A549 (cell line): Measurements from ENCODE around the gene NME5. TPM values are rescaled to one million over a fixed set of nuclear protein-coding genes. Genes with fewer than 3 reads are reported as not detected.

Experiments used
- ATAC-seq, 2 experiments: fragments of 200-7000 bp in 1 of 2; fragments of >200 bp in 1 of 2; cut with Nextera tagmentation in 1 of 2; cut with Tn5 transposase in 1 of 2; 3 replicates each; pipeline versions ENCODE4 v1.8.0 to v1.9.1; 2018 to 2020; ENCODE audit warnings: mild to moderate bottlenecking in 1 of 2, moderate library complexity in 1 of 2
- CTCF ChIA-PET: fragments of 300-600 bp; sonication (Branson Sonifier 250); formaldehyde crosslinking; extraction: SDS; loops from one replicate; lab custom pipeline; 2021; ENCODE audit warnings: antibody characterized with exemption, inconsistent platforms; lab: Yijun Ruan, JAX
- POLR2A ChIA-PET: fragments of 350-600 bp; formaldehyde crosslinking; extraction: SDS; loops from one replicate; lab custom pipeline; 2021; ENCODE audit warnings: antibody characterized with exemption, inconsistent platforms; lab: Yijun Ruan, JAX
- DNase-seq, 2 experiments: peaks; one replicate each; pipeline versions ENCODE4 v3.0.0 to v3.0.0-alpha.2; 2011 to 2016; ENCODE audit warnings: low read depth in 1 of 2, low spot score in 1 of 2
- FAIRE-seq: peaks from 2 replicates; lab custom pipeline; 2011; peaks lifted over from hg19 to GRCh38; lab: Jason Lieb, UNC
- H3K27ac ChIP-seq, 2 experiments: fragments of >200 bp; sonication (Bioruptor Twin); formaldehyde crosslinking; 3 replicates each; pipeline ENCODE4 v1.5.1; 2016 to 2017
- H3K4me1 ChIP-seq: fragments of >200 bp; sonication (Bioruptor Twin); formaldehyde crosslinking; 3 replicates; pipeline ENCODE4 v1.6.1; 2016
- H3K4me2 ChIP-seq: fragments of >200 bp; sonication (Bioruptor Twin); formaldehyde crosslinking; 3 replicates; pipeline ENCODE4 v1.6.1; 2016
- H3K4me3 ChIP-seq: fragments of >200 bp; sonication (Bioruptor Twin); formaldehyde crosslinking; 3 replicates; pipeline ENCODE4 v1.5.1; 2016
- H3K9me3 ChIP-seq: fragments of >200 bp; sonication (Bioruptor Twin); formaldehyde crosslinking; 3 replicates; pipeline ENCODE4 v1.6.1; 2016
- CBX8 ChIP-seq: fragments of 200-600 bp; sonication (generic); IDR thresholded peaks from 2 replicates; pipeline ENCODE4 v1.6.1; 2016
- CEBPB ChIP-seq, 2 experiments: fragments of >200 bp in 1 of 2; sonication (Bioruptor Twin) in 1 of 2; formaldehyde crosslinking in 1 of 2; IDR thresholded peaks; 2 replicates each; pipeline ENCODE4 v1.6.1; 2012 to 2016
- CTCF ChIP-seq: fragments of >200 bp; sonication (Bioruptor Twin); formaldehyde crosslinking; IDR thresholded peaks from 3 replicates; pipeline ENCODE4 v1.5.1; 2016
- EHF ChIP-seq: fragments of 250-450 bp; sonication (Bioruptor Pico); IDR thresholded peaks from 2 replicates; pipeline ENCODE4 v1.5.0; 2020; ENCODE audit warnings: mild to moderate bottlenecking
- EHMT2 ChIP-seq: fragments of 200-600 bp; sonication (generic); IDR thresholded peaks from 2 replicates; pipeline ENCODE4 v1.6.1; 2016; ENCODE audit warnings: antibody characterized with exemption, low read depth, mild to moderate bottlenecking, moderate library complexity
- ESRRA ChIP-seq: fragments of 150-350 bp; IDR thresholded peaks from 2 replicates; pipeline ENCODE4 v1.6.1; 2014; ENCODE audit warnings: mild to moderate bottlenecking, low read length, borderline replicate concordance
- FOSL2 ChIP-seq, 2 experiments: fragments of 450-650 bp in 1 of 2; fragments of >200 bp in 1 of 2; sonication (Bioruptor Twin) in 1 of 2; formaldehyde crosslinking; IDR thresholded peaks; 2 replicates each; pipeline versions ENCODE4 v1.5.0 to v1.6.1; 2016 to 2020; ENCODE audit warnings: mild to moderate bottlenecking in 1 of 2, moderate library complexity in 1 of 2
- HDAC2 ChIP-seq: fragments of 200-600 bp; sonication (generic); IDR thresholded peaks from 2 replicates; pipeline ENCODE4 v1.6.1; 2016
- HEYL ChIP-seq: fragments of 250-450 bp; sonication (Bioruptor Pico); IDR thresholded peaks from 2 replicates; pipeline ENCODE4 v1.8.0; 2021; ENCODE audit warnings: mild to moderate bottlenecking, moderate library complexity
- HMGXB4 ChIP-seq: fragments of 250-450 bp; sonication (Bioruptor Pico); IDR thresholded peaks from 2 replicates; pipeline ENCODE4 v1.5.0; 2021; ENCODE audit warnings: mild to moderate bottlenecking, moderate library complexity, borderline replicate concordance
- HOXB13 ChIP-seq: fragments of 250-450 bp; sonication (Bioruptor Pico); IDR thresholded peaks from 2 replicates; pipeline ENCODE4 v1.5.0; 2020; ENCODE audit warnings: low read depth, mild to moderate bottlenecking, moderate library complexity
- JUN ChIP-seq, 2 experiments: fragments of >200 bp; sonication (Bioruptor Twin); formaldehyde crosslinking; IDR thresholded peaks; 2 replicates in 1 of 2; 3 replicates in 1 of 2; pipeline ENCODE4 v1.6.1; 2016 to 2017
- KDM1A ChIP-seq: fragments of 200-600 bp; sonication (generic); IDR thresholded peaks from 2 replicates; pipeline ENCODE4 v1.6.1; 2016; ENCODE audit warnings: low read depth, mild to moderate bottlenecking
- MAFK ChIP-seq: fragments of 450-650 bp; IDR thresholded peaks from 2 replicates; pipeline ENCODE4 v1.6.1; 2014; ENCODE audit not compliant: partially characterized antibody
- MAX ChIP-seq: IDR thresholded peaks from 2 replicates; pipeline ENCODE4 v1.6.1; 2012
- NPAS2 ChIP-seq: fragments of 250-450 bp; sonication (Bioruptor Pico); IDR thresholded peaks from 2 replicates; pipeline ENCODE4 v1.8.0; 2022; ENCODE audit warnings: mild to moderate bottlenecking, moderate library complexity, borderline replicate concordance
- NR3C1 ChIP-seq: fragments of >200 bp; sonication (Bioruptor Twin); formaldehyde crosslinking; IDR thresholded peaks from 3 replicates; pipeline ENCODE4 v1.6.1; 2017
- POLR2A ChIP-seq: IDR thresholded peaks from 2 replicates; pipeline ENCODE4 v1.6.1; 2012; ENCODE audit warnings: mild to moderate bottlenecking, low read length
- POLR2AphosphoS2 ChIP-seq: conservative IDR thresholded peaks from 2 replicates; pipeline ENCODE4 v1.6.1; 2012; ENCODE audit warnings: low read length, improper control_type of control experiment, inconsistent platforms
- RAD21 ChIP-seq, 2 experiments: fragments of >200 bp in 1 of 2; sonication (Bioruptor Twin) in 1 of 2; formaldehyde crosslinking in 1 of 2; IDR thresholded peaks in 1 of 2; conservative IDR thresholded peaks in 1 of 2; 2 replicates in 1 of 2; 3 replicates in 1 of 2; pipeline ENCODE4 v1.6.1; 2012 to 2018; ENCODE audit warnings: inconsistent platforms in 1 of 2
- RARB ChIP-seq: fragments of 250-450 bp; sonication (Bioruptor Pico); IDR thresholded peaks from 2 replicates; pipeline ENCODE4 v1.8.0; 2021; ENCODE audit warnings: mild to moderate bottlenecking, moderate library complexity
- RFX5 ChIP-seq: fragments of 450-650 bp; IDR thresholded peaks from 2 replicates; pipeline ENCODE4 v1.7.1; 2014; ENCODE audit warnings: antibody characterized with exemption, mild to moderate bottlenecking, moderate library complexity
- RNF2 ChIP-seq: fragments of 200-600 bp; sonication (generic); IDR thresholded peaks from 2 replicates; pipeline ENCODE4 v1.6.1; 2016; ENCODE audit warnings: low read depth, mild to moderate bottlenecking, antibody characterized with exemption, moderate library complexity, borderline replicate concordance
- SMC3 ChIP-seq: fragments of >200 bp; sonication (Bioruptor Twin); formaldehyde crosslinking; IDR thresholded peaks from 3 replicates; pipeline ENCODE4 v1.6.1; 2018; ENCODE audit warnings: inconsistent platforms
- TFCP2L1 ChIP-seq: fragments of 250-450 bp; sonication (Bioruptor Pico); IDR thresholded peaks from 2 replicates; pipeline ENCODE4 v1.5.0; 2021; ENCODE audit warnings: mild to moderate bottlenecking
- ZC3H11A ChIP-seq: fragments of 450-650 bp; IDR thresholded peaks from 2 replicates; pipeline ENCODE4 v1.6.1; 2014; ENCODE audit warnings: antibody characterized with exemption, mild to moderate bottlenecking
- WGBS: methylation state at CpG from one replicate; pipeline ENCODE4 v1.1.6; 2017; ENCODE audit errors: missing lambda C conversion rate; 5-methylcytosine and 5-hydroxymethylcytosine counted together
- polyA plus RNA-seq, 4 experiments: library from polyadenylated mRNA; depleted of rRNA in 3 of 4; stranded (reverse); fragments of >200 nt; fragmentation: RNase III in 1 of 4; extraction: RNeasy Plus Mini Kit Qiagen cat#74134 plus additional on column Dnase treatment in 1 of 4; gene quantifications; 2 replicates in 3 of 4; 3 replicates in 1 of 4; pipeline ENCODE4 v1.2.3, GENCODE V29; 2011 to 2017
- TF ChIP-seq, protein P1 (sequence below): fragments of 250-450 bp; sonication (Bioruptor Pico); IDR thresholded peaks from 2 replicates; pipeline ENCODE4 v1.5.0; 2020; ENCODE audit warnings: low read depth, mild to moderate bottlenecking, moderate library complexity
- TF ChIP-seq, protein P2 (sequence below): fragments of >200 bp; sonication (Bioruptor Twin); formaldehyde crosslinking; IDR thresholded peaks from 2 replicates; pipeline ENCODE4 v1.6.1; 2016

The NME5 gene
- polyA plus RNA-seq, 2 of the 4 experiments (the other 2 are of a cell fraction), result not detected

- no peak for DNase-seq
- Histone ChIP-seq H3K4me2 (no peak overlapping the region), H3K27ac (no peak overlapping the region), H3K9me3 (no peaks in the 10 kb centered on the region), H3K4me3 (no peak overlapping the region), H3K4me1 (no peaks in the 10 kb centered on the region)
- ChIA-PET CTCF (no interaction called here), POLR2A (no interaction called here)
- TF ChIP-seq HMGXB4 (no peak), POLR2AphosphoS2 (no peak), MAX (no peak), RFX5 (no peak), HEYL (no peak), FOSL2 (IDR thresholded peaks at IDR 0.05) (no peak), FOSL2 (CRISPR knock-in tag; IDR thresholded peaks at IDR 0.05) (no peak), HDAC2 (no peak), CEBPB (IDR thresholded peaks at IDR 0.05) (no peak), ESRRA (no peak), KDM1A (no peak), EHF (CRISPR knock-in tag) (no peak), RAD21 (conservative IDR thresholded peaks at IDR 0.05 in 1 of 2, IDR thresholded peaks at IDR 0.05 in 1 of 2) (no peak), POLR2A (no peak), ZC3H11A (no peak)
- 87% methylated on average over 4 of the region's 4 CpGs for WGBS
- ATAC-seq, result no peak
- FAIRE-seq, result no peak
Measured at GRCh38 chr5:138160706-138161105, 21.5 kb upstream of the NME5 start.

GRCh38 chr5:138159666-138160065 is 20.4 kb upstream of the NME5 start:
- no peaks in the 10 kb centered on the region for H3K9me3 ChIP-seq
- ChIA-PET CTCF (interaction anchor here (1.1 to 1.3 kb wide), 2 partner anchors 12 to 82 kb away, joined by 3 to 4 read pairs; no protein-coding TSS in a partner anchor), POLR2A (no interaction called here)

More at GRCh38 chr5:138159666-138160065, 20.4 kb upstream of the NME5 start:
- Histone ChIP-seq H3K4me3 (no peak overlapping the region), H3K4me1 (no peaks in the 10 kb centered on the region), H3K27ac (no peak overlapping the region), H3K4me2 (no peak overlapping the region)
- no peak for DNase-seq
- TF ChIP-seq ZC3H11A (no peak), POLR2A (no peak), HDAC2 (no peak), HOXB13 (CRISPR knock-in tag) (no peak), CBX8 (no peak), MAFK (no peak), RARB (CRISPR knock-in tag) (no peak), NPAS2 (CRISPR knock-in tag) (no peak), TFCP2L1 (CRISPR knock-in tag) (no peak), EHMT2 (no peak), JUN (IDR thresholded peaks at IDR 0.05) (no peak), NR3C1 (no peak), RNF2 (no peak), CTCF (no peak), SMC3 (no peak), MAX (no peak)
- TF ChIP-seq, protein P1, sequence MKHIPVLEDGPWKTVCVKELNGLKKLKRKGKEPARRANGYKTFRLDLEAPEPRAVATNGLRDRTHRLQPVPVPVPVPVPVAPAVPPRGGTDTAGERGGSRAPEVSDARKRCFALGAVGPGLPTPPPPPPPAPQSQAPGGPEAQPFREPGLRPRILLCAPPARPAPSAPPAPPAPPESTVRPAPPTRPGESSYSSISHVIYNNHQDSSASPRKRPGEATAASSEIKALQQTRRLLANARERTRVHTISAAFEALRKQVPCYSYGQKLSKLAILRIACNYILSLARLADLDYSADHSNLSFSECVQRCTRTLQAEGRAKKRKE (CRISPR knock-in tag), result no peak
- TF ChIP-seq, protein P2, sequence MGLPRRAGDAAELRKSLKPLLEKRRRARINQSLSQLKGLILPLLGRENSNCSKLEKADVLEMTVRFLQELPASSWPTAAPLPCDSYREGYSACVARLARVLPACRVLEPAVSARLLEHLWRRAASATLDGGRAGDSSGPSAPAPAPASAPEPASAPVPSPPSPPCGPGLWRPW, result no peak
- FAIRE-seq, result no peak
- WGBS, result 87% methylated on average over 5 of the region's 5 CpGs
- no peak for ATAC-seq
